Measurements from ENCODE around the gene DAZAP1. TPM values are rescaled to one million over a fixed set of nuclear protein-coding genes. Genes with fewer than 3 reads are reported as not detected.

Gene DAZAP1
- total RNA-seq, 1 donor from 2014 or later: 107 TPM

DNA sequence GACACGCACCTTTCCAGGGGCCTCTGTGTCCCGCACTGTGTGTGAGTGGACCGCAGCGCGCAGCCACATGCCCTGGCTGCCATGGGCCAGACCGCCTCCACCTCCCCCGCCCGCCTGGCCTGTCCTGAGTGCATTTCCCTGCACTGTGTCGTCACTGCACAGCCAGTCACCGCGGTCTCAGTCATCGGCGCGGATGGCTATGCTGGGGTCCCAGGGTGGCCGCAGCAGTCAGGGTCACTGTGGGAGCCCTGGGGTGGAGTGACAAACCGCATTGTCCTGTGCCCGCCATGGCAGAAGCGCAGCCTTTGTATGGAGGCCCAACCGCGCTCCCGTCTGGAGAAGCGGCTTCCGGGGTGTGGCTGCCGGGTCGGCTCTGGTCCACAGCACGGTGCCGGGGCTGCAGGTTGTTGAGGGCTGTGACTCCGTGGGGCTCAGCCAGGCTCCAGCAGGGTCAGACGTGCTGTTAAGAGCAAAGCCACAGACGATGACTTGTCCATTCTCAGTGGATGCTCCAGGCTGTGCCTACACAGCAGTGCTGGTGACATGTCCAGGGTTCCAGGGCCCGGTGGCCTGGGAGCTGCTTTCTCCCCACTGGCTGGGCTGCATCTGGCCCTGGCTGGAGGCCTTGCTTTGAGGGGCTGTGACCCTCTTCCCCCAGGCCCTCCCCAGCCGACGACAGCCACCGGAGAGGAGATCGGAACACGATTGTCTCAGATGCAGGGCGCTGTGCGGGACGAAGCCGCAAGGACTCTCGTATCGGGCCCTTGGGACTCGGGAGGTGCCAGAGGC is 30.0 kb upstream of the DAZAP1 start:
- Mint-ChIP-seq H3K36me3 (peaks cover 16% of the 10 kb centered on the region), H3K27ac (no peak overlapping the region), H3K9me3 (no peaks in the 10 kb centered on the region), H3K4me1 (peaks cover 7% of the 10 kb centered on the region), H3K4me3 (no peak overlapping the region), H3K27me3 (ENCODE audit: insufficient read depth, low read depth) (peaks cover 5% of the 10 kb centered on the region)
- no peak overlapping the region for H3K4me2 ChIP-seq
- no peaks in the 10 kb centered on the region for H3K36me3 ChIP-seq
- peaks cover 4% of the 10 kb centered on the region for H4K20me1 ChIP-seq (ENCODE audit: low read depth)
- no peak overlapping the region for H3K9ac ChIP-seq
- no peak for TF ChIP-seq EZH2 (IDR thresholded peaks at IDR 0.05)
- TF ChIP-seq EZH2phosphoT487 (IDR thresholded peaks at IDR 0.05): no peak
- TF ChIP-seq, protein P1, sequence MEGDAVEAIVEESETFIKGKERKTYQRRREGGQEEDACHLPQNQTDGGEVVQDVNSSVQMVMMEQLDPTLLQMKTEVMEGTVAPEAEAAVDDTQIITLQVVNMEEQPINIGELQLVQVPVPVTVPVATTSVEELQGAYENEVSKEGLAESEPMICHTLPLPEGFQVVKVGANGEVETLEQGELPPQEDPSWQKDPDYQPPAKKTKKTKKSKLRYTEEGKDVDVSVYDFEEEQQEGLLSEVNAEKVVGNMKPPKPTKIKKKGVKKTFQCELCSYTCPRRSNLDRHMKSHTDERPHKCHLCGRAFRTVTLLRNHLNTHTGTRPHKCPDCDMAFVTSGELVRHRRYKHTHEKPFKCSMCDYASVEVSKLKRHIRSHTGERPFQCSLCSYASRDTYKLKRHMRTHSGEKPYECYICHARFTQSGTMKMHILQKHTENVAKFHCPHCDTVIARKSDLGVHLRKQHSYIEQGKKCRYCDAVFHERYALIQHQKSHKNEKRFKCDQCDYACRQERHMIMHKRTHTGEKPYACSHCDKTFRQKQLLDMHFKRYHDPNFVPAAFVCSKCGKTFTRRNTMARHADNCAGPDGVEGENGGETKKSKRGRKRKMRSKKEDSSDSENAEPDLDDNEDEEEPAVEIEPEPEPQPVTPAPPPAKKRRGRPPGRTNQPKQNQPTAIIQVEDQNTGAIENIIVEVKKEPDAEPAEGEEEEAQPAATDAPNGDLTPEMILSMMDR (IDR thresholded peaks at IDR 0.05): no peak
- DNase-seq (ENCODE audit: low spot score): no peak
- H3K27ac ChIP-seq: no peak overlapping the region
- H3F3A ChIP-seq (ENCODE audit: low read depth): peaks cover 47% of the 10 kb centered on the region
- no peaks in the 10 kb centered on the region for H3K9me3 ChIP-seq (ENCODE audit: low read depth)
- H3K79me2 ChIP-seq (ENCODE audit: low read depth): no peaks in the 10 kb centered on the region
- no peak overlapping the region for H2AFZ ChIP-seq (replicated peaks)
- H3K4me1 ChIP-seq: peaks cover 19% of the 10 kb centered on the region
- no peaks in the 10 kb centered on the region for H3K27me3 ChIP-seq
- H3K4me3 ChIP-seq: no peak overlapping the region

GRCh38 chr19:1377965-1378785 is 29.2 kb upstream of the DAZAP1 start:
- Histone ChIP-seq H3K79me2 (ENCODE audit: low read depth) (no peaks in the 10 kb centered on the region), H3F3A (ENCODE audit: low read depth) (peaks cover 51% of the 10 kb centered on the region), H3K27me3 (no peaks in the 10 kb centered on the region), H4K20me1 (ENCODE audit: low read depth) (peaks cover 4% of the 10 kb centered on the region), H3K4me2 (no peak overlapping the region), H3K9ac (no peak overlapping the region), H2AFZ (replicated peaks) (no peak overlapping the region), H3K4me3 (no peak overlapping the region), H3K27ac (no peak overlapping the region), H3K9me3 (ENCODE audit: low read depth) (no peaks in the 10 kb centered on the region), H3K36me3 (no peaks in the 10 kb centered on the region), H3K4me1 (peaks cover 19% of the 10 kb centered on the region)
- no peak overlapping the region for H3K4me3 Mint-ChIP-seq
- TF ChIP-seq EZH2phosphoT487 (IDR thresholded peaks at IDR 0.05) (no peak), EZH2 (IDR thresholded peaks at IDR 0.05) (no peak)
- TF ChIP-seq, protein P1 (IDR thresholded peaks at IDR 0.05): no peak
- peaks cover 12% of the 10 kb centered on the region for H3K27me3 Mint-ChIP-seq (ENCODE audit: insufficient read depth, low read depth)
- peaks cover 11% of the 10 kb centered on the region for H3K4me1 Mint-ChIP-seq
- H3K9me3 Mint-ChIP-seq: peaks cover 4% of the 10 kb centered on the region
- H3K36me3 Mint-ChIP-seq: peaks cover 17% of the 10 kb centered on the region
- DNase-seq (ENCODE audit: low spot score): no peak
- H3K27ac Mint-ChIP-seq: no peak overlapping the region

DNA sequence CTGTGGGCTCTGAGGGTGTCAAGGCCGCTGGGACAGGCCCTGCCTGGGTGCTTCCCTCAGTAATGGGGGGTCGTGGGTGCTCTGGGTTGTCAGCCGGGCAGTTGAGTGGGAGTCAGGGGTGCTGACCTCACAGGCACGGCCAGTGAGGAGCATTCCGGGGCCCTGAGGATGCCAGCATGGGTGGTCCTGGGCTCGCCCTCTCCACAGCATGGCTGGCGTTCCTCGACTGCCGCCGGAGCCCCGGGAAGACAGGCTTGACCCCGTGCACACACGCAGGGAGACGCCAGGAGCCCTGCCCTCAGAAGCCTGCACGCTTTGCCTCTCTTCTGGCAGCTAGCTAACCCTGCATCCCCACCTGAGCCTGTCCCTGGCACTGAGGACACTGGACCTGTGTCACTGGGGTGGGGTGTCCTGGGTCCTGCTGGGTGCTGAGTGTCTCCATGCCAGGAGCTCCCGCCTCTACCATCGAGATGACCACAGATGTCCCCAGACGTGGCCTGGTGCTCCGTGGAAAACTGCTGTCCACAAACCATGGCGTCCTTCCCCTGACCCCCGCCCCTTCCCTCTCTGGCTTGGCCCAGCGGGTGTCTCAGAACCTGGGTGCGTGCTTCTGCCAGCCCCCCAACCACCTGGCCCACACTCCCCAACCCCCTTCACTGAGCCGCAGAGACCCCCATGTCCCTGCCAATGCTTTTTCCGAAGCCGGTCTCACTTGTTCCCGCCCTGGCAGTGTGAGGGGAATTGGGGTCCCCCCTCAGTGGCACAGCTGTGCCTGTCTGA is 28.1 kb upstream of the DAZAP1 start:
- Histone ChIP-seq H3K4me2 (no peak overlapping the region), H3K27ac (no peak overlapping the region), H3F3A (ENCODE audit: low read depth) (peaks cover 42% of the 10 kb centered on the region), H3K79me2 (ENCODE audit: low read depth) (peaks cover 5% of the 10 kb centered on the region), H3K9me3 (ENCODE audit: low read depth) (no peaks in the 10 kb centered on the region), H3K9ac (no peak overlapping the region), H3K4me3 (no peak overlapping the region), H3K4me1 (peaks cover 19% of the 10 kb centered on the region), H4K20me1 (ENCODE audit: low read depth) (peaks cover 3% of the 10 kb centered on the region), H3K36me3 (no peaks in the 10 kb centered on the region), H3K27me3 (no peaks in the 10 kb centered on the region), H2AFZ (replicated peaks) (no peak overlapping the region)
- no peak for DNase-seq (ENCODE audit: low spot score)
- peaks cover 17% of the 10 kb centered on the region for H3K36me3 Mint-ChIP-seq
- H3K4me1 Mint-ChIP-seq: peaks cover 17% of the 10 kb centered on the region
- no peak for TF ChIP-seq EZH2 (IDR thresholded peaks at IDR 0.05)
- TF ChIP-seq EZH2phosphoT487 (IDR thresholded peaks at IDR 0.05): no peak
- TF ChIP-seq, protein P1 (IDR thresholded peaks at IDR 0.05): no peak
- no peak overlapping the region for H3K4me3 Mint-ChIP-seq
- H3K27ac Mint-ChIP-seq: no peak overlapping the region
- H3K9me3 Mint-ChIP-seq: peaks cover 7% of the 10 kb centered on the region
- H3K27me3 Mint-ChIP-seq (ENCODE audit: insufficient read depth, low read depth): peaks cover 17% of the 10 kb centered on the region
